LNCAP (cell line): ENCODE data around the gene SYNJ2BP.

Experiments
- TF ChIP-seq, protein P1 (sequence below): fragments of 450-650 bp; IDR thresholded peaks from 2 replicates; pipeline ENCODE4 v1.5.1; 2017; ENCODE audit warnings: mild to moderate bottlenecking

The SYNJ2BP gene

GRCh38 chr14:70425354-70425753 is 8.5 kb upstream of the SYNJ2BP start:
- TF ChIP-seq, protein P1, sequence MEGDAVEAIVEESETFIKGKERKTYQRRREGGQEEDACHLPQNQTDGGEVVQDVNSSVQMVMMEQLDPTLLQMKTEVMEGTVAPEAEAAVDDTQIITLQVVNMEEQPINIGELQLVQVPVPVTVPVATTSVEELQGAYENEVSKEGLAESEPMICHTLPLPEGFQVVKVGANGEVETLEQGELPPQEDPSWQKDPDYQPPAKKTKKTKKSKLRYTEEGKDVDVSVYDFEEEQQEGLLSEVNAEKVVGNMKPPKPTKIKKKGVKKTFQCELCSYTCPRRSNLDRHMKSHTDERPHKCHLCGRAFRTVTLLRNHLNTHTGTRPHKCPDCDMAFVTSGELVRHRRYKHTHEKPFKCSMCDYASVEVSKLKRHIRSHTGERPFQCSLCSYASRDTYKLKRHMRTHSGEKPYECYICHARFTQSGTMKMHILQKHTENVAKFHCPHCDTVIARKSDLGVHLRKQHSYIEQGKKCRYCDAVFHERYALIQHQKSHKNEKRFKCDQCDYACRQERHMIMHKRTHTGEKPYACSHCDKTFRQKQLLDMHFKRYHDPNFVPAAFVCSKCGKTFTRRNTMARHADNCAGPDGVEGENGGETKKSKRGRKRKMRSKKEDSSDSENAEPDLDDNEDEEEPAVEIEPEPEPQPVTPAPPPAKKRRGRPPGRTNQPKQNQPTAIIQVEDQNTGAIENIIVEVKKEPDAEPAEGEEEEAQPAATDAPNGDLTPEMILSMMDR, result no peak

DNA sequence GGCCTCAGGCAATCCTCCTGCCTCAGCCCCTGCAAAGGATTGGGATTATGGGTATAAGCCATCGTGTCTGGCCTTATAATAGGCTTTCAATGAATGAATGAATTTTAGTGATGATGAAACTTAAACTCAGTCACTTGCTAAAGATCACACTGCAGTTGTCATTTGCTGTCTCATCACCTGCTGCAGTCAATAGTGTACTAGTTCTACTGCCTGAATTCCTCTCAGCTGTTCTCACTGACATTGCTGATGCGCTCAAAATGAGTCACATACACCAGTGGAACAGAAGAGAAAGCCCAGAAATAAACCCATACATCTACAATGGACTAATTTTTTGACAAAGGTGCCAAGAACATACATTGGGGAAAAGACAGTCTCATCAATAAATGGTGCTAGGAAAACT is 5.6 kb upstream of the SYNJ2BP start:
- TF ChIP-seq, protein P1, result no peak

DNA sequence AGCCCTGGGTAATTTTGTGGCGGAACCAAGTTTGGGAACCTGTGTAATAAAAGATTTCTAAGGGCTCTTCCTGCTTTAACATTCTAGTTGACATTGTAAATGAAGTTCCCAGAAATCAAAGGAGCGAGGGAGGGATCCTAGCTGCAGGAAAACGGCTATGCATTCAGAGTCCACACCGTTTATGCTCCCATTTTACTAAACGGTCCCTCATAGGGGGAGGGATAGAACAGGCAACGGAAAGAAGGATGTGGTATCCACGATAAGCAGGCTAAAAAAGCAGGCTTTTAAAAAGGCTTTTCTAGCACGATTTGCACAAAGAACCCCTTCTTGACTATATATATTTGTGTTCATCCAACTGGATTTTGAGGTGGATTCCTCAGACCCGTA is 559 bp downstream of the SYNJ2BP start:
- TF ChIP-seq, protein P1, result no peak

- TF ChIP-seq, protein P1, result no peak
Measured at GRCh38 chr14:70415788-70416187, 1.1 kb downstream of the SYNJ2BP start.

- TF ChIP-seq, protein P1, result no peak
Measured at GRCh38 chr14:70407621-70408020, 9.3 kb downstream of the SYNJ2BP start.

- TF ChIP-seq, protein P1, result peak; percentile 42; the same call in 1 of the 2 replicates
Measured at GRCh38 chr14:70403335-70403734, 13.6 kb downstream of the SYNJ2BP start.

DNA sequence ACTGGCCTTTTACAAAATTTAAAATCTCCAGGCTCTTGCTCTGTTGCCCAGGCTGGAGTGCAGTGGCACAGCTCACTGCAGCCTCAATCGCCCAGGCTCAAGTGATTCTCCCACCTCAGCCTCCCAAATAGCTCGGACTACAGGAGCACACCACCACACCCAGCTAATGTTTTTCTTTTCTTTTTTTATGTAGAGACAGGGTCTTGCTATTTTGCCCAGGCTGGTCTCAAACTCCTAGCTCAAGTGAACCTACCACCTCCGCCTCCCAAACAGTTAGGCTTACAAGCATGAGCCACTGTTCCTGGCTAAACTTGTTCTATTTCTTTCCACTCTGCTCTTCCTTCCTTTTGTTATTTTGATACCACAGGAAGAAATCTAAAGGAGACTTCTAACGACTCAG is 15.2 kb downstream of the SYNJ2BP start:
- TF ChIP-seq, protein P1, result no peak

GRCh38 chr14:70398706-70399431 is 18.0 kb downstream of the SYNJ2BP start:
- TF ChIP-seq, protein P1, result no peak
